ENCODE results near the gene CLSTN3. TPM values are rescaled to one million over a fixed set of nuclear protein-coding genes. Genes with fewer than 3 reads are reported as not detected.

CLSTN3 gene
- total and polyA plus RNA-seq, 10 of the 15 experiments (the other 5 are each of a cell fraction or from before 2014, with no cell fraction given) = 0.09 to 35.9 (median 11.3) TPM

DNA sequence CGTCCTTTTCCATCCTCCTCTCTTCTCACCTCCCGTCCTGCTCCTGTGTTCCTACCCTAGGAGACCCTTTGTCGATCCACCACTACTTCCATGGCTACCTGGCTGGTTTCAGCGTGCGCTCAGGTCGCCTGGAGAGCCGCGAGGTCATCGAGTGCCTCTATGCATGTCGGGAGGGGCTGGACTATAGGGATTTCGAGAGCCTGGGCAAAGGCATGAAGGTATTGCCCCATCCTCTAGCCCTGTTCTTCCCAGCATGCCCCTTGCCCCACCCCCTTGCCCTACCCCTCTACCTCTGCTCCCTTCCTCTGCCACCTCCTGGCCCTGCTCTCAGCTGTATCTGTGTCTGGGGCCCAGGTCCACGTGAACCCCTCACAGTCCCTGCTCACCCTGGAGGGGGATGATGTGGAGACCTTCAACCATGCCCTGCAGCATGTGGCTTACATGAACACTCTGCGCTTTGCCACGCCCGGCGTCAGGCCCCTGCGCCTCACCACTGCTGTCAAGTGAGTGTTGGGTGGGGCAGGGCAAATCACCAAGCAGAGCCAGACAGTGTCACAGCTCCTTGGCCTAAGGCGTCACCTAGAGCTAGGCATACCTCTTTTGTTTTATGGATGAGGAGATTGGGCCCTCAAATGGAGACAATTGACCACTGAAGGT, 12.8 kb downstream of the CLSTN3 start:
- no peaks in the 10 kb centered on the region for H3K79me2 ChIP-seq (ENCODE audit: control insufficient read depth, insufficient read depth, low read length)
- no peak for ATAC-seq
- no peak overlapping the region for H2AFZ ChIP-seq (ENCODE audit: control insufficient read depth, low read depth, low read length)
- CTCF ChIA-PET = interaction anchor here (0.9 to 6.1 kb wide), 5 partner anchors 10 to 51 kb away, joined by 3 to 44 read pairs (median 3); no protein-coding TSS in a partner anchor
- FAIRE-seq = no peak
- no peaks in the 10 kb centered on the region for H3K4me1 ChIP-seq (ENCODE audit: control insufficient read depth, insufficient read depth, low read length)
- no peak overlapping the region for H3K9ac ChIP-seq (ENCODE audit: control insufficient read depth, insufficient read depth, low read length)
- SMC1A ChIA-PET (ENCODE audit: uncharacterized antibody, unreplicated experiment) = no interaction called here
- BruUV-seq (replicated peaks) = no TSS peak
- intact Hi-C loops (cut with micrococcal nuclease; ENCODE audit: unreplicated experiment) (loop anchor here (2.0 to 5.0 kb wide), 3 partner anchors 46 to 494 kb away; partner anchors contain the start of gene PEX5), in situ Hi-C loops (cut with MboI) (no loop called here)
- 98% methylated on average over 16 of the region's 18 CpGs for WGBS (ENCODE audit: insufficient coverage, insufficient replicate concordance, low lambda C conversion rate, missing lambda C conversion rate)
- no peak overlapping the region for H3K4me2 ChIP-seq (ENCODE audit: control insufficient read depth, insufficient read depth)
- no peaks in the 10 kb centered on the region for H3K27me3 ChIP-seq (replicated peaks in 1 of 2; ENCODE audit: control insufficient read depth in 2 of 2, insufficient read depth in 2 of 2, low read length in 1 of 2)
- RAD21 ChIA-PET (ENCODE audit: unreplicated experiment) = no interaction called here
- POLR2A ChIA-PET = interaction anchor here (0.7 kb wide), 1 partner anchor 52 kb away, joined by 4 read pairs; no protein-coding TSS in a partner anchor
- H3K9me3 ChIP-seq (replicated peaks; ENCODE audit: control insufficient read depth, insufficient read depth, low read length) = no peaks in the 10 kb centered on the region; the same call in 2 of the 3 replicates
- no peak overlapping the region for H3K27ac ChIP-seq (ENCODE audit: control insufficient read depth, insufficient read depth)
- no peaks in the 10 kb centered on the region; the same call in 1 of the 2 replicates for H4K20me1 ChIP-seq (ENCODE audit: control insufficient read depth, insufficient read depth)
- DNase-seq (ENCODE audit: low read depth, low spot score) = no peak
- H3K36me3 ChIP-seq (ENCODE audit: control insufficient read depth in 2 of 2, insufficient read depth in 2 of 2, low read length in 1 of 2) = peaks cover 0 to 12% of the 10 kb centered on the region in 2 experiments
- no peak overlapping the region for H3K4me3 ChIP-seq
- TF ChIP-seq, protein P1, sequence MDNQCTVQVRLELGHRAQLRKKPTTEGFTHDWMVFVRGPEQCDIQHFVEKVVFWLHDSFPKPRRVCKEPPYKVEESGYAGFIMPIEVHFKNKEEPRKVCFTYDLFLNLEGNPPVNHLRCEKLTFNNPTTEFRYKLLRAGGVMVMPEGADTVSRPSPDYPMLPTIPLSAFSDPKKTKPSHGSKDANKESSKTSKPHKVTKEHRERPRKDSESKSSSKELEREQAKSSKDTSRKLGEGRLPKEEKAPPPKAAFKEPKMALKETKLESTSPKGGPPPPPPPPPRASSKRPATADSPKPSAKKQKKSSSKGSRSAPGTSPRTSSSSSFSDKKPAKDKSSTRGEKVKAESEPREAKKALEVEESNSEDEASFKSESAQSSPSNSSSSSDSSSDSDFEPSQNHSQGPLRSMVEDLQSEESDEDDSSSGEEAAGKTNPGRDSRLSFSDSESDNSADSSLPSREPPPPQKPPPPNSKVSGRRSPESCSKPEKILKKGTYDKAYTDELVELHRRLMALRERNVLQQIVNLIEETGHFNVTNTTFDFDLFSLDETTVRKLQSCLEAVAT (IDR thresholded peaks at IDR 0.05) = no peak
- TF ChIP-seq MYC (IDR thresholded peaks at IDR 0.05; ENCODE audit: insufficient read depth, insufficient read length, insufficient replicate concordance, low read length, severe bottlenecking) (no peak), NFXL1 (IDR thresholded peaks at IDR 0.05; ENCODE audit: borderline replicate concordance) (no peak), RUNX3 (IDR thresholded peaks at IDR 0.05; ENCODE audit: low read length) (no peak), RAD51 (IDR thresholded peaks at IDR 0.05) (no peak)
- TF ChIP-seq, protein P2, sequence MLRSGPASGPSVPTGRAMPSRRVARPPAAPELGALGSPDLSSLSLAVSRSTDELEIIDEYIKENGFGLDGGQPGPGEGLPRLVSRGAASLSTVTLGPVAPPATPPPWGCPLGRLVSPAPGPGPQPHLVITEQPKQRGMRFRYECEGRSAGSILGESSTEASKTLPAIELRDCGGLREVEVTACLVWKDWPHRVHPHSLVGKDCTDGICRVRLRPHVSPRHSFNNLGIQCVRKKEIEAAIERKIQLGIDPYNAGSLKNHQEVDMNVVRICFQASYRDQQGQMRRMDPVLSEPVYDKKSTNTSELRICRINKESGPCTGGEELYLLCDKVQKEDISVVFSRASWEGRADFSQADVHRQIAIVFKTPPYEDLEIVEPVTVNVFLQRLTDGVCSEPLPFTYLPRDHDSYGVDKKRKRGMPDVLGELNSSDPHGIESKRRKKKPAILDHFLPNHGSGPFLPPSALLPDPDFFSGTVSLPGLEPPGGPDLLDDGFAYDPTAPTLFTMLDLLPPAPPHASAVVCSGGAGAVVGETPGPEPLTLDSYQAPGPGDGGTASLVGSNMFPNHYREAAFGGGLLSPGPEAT (IDR thresholded peaks at IDR 0.05; ENCODE audit: low read depth) = no peak
- TF ChIP-seq, protein P3, sequence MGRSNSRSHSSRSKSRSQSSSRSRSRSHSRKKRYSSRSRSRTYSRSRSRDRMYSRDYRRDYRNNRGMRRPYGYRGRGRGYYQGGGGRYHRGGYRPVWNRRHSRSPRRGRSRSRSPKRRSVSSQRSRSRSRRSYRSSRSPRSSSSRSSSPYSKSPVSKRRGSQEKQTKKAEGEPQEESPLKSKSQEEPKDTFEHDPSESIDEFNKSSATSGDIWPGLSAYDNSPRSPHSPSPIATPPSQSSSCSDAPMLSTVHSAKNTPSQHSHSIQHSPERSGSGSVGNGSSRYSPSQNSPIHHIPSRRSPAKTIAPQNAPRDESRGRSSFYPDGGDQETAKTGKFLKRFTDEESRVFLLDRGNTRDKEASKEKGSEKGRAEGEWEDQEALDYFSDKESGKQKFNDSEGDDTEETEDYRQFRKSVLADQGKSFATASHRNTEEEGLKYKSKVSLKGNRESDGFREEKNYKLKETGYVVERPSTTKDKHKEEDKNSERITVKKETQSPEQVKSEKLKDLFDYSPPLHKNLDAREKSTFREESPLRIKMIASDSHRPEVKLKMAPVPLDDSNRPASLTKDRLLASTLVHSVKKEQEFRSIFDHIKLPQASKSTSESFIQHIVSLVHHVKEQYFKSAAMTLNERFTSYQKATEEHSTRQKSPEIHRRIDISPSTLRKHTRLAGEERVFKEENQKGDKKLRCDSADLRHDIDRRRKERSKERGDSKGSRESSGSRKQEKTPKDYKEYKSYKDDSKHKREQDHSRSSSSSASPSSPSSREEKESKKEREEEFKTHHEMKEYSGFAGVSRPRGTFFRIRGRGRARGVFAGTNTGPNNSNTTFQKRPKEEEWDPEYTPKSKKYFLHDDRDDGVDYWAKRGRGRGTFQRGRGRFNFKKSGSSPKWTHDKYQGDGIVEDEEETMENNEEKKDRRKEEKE (IDR thresholded peaks at IDR 0.05) = no peak
- TF ChIP-seq, protein P4, sequence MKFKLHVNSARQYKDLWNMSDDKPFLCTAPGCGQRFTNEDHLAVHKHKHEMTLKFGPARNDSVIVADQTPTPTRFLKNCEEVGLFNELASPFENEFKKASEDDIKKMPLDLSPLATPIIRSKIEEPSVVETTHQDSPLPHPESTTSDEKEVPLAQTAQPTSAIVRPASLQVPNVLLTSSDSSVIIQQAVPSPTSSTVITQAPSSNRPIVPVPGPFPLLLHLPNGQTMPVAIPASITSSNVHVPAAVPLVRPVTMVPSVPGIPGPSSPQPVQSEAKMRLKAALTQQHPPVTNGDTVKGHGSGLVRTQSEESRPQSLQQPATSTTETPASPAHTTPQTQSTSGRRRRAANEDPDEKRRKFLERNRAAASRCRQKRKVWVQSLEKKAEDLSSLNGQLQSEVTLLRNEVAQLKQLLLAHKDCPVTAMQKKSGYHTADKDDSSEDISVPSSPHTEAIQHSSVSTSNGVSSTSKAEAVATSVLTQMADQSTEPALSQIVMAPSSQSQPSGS (IDR thresholded peaks at IDR 0.05; ENCODE audit: low read length) = no peak
- TF ChIP-seq, protein P5, sequence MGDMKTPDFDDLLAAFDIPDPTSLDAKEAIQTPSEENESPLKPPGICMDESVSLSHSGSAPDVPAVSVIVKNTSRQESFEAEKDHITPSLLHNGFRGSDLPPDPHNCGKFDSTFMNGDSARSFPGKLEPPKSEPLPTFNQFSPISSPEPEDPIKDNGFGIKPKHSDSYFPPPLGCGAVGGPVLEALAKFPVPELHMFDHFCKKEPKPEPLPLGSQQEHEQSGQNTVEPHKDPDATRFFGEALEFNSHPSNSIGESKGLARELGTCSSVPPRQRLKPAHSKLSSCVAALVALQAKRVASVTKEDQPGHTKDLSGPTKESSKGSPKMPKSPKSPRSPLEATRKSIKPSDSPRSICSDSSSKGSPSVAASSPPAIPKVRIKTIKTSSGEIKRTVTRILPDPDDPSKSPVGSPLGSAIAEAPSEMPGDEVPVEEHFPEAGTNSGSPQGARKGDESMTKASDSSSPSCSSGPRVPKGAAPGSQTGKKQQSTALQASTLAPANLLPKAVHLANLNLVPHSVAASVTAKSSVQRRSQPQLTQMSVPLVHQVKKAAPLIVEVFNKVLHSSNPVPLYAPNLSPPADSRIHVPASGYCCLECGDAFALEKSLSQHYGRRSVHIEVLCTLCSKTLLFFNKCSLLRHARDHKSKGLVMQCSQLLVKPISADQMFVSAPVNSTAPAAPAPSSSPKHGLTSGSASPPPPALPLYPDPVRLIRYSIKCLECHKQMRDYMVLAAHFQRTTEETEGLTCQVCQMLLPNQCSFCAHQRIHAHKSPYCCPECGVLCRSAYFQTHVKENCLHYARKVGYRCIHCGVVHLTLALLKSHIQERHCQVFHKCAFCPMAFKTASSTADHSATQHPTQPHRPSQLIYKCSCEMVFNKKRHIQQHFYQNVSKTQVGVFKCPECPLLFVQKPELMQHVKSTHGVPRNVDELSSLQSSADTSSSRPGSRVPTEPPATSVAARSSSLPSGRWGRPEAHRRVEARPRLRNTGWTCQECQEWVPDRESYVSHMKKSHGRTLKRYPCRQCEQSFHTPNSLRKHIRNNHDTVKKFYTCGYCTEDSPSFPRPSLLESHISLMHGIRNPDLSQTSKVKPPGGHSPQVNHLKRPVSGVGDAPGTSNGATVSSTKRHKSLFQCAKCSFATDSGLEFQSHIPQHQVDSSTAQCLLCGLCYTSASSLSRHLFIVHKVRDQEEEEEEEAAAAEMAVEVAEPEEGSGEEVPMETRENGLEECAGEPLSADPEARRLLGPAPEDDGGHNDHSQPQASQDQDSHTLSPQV (IDR thresholded peaks at IDR 0.05) = no peak
